Measurements from ENCODE around the gene CDCA8.
"Not testable (repeated sequence)": the region's sequence is repeated elsewhere in the genome, so short reads cannot be mapped to it uniquely, and the experiment has no call there.

Gene CDCA8

GRCh38 chr1:37731312-37732019 lies 39.1 kb downstream of the CDCA8 start:
- Histone ChIP-seq H3K27me3 (replicated peaks; ENCODE audit: control insufficient read depth, insufficient read depth, low read length) (no peaks in the 10 kb centered on the region; the same call in none of the 2 replicates), H3K36me3 (ENCODE audit: control insufficient read depth, insufficient read depth, low read length) (no peaks in the 10 kb centered on the region), H3K4me3 (replicated peaks; ENCODE audit: low read depth, low read length) (no peak overlapping the region)
- no peak for DNase-seq (ENCODE audit: extremely low read depth, insufficient read length)
- no peak for TF ChIP-seq CTCF (IDR thresholded peaks at IDR 0.05; ENCODE audit: insufficient read depth, low read length, poor library complexity, severe bottlenecking)

- no peaks in the 10 kb centered on the region for H3K36me3 ChIP-seq (ENCODE audit: control insufficient read depth, insufficient read depth, low read length)
- no peak for DNase-seq (ENCODE audit: extremely low read depth, insufficient read length)
- TF ChIP-seq CTCF (IDR thresholded peaks at IDR 0.05; ENCODE audit: insufficient read depth, low read length, poor library complexity, severe bottlenecking), result no peak
- H3K27me3 ChIP-seq (replicated peaks; ENCODE audit: control insufficient read depth, insufficient read depth, low read length), result no peaks in the 10 kb centered on the region; the same call in 1 of the 2 replicates
- no peak overlapping the region for H3K4me3 ChIP-seq (replicated peaks; ENCODE audit: low read depth, low read length)
Measured at GRCh38 chr1:37732111-37732780, 39.9 kb downstream of the CDCA8 start.

GRCh38 chr1:37734629-37735591 lies 42.6 kb downstream of the CDCA8 start:
- Histone ChIP-seq H3K36me3 (ENCODE audit: control insufficient read depth, insufficient read depth, low read length) (no peaks in the 10 kb centered on the region), H3K27me3 (replicated peaks; ENCODE audit: control insufficient read depth, insufficient read depth, low read length) (no peaks in the 10 kb centered on the region), H3K4me3 (replicated peaks; ENCODE audit: low read depth, low read length) (no peak overlapping the region)
- DNase-seq (ENCODE audit: extremely low read depth, insufficient read length), result no peak
- TF ChIP-seq CTCF (IDR thresholded peaks at IDR 0.05; ENCODE audit: insufficient read depth, low read length, poor library complexity, severe bottlenecking), result no peak

- not testable (repeated sequence) for H3K36me3 ChIP-seq (ENCODE audit: control insufficient read depth, insufficient read depth, low read length); H3K4me3 ChIP-seq (replicated peaks; ENCODE audit: low read depth, low read length); DNase-seq (ENCODE audit: extremely low read depth, insufficient read length); H3K27me3 ChIP-seq (replicated peaks; ENCODE audit: control insufficient read depth, insufficient read depth, low read length)
Measured at GRCh38 chr1:37737975-37738374, 45.7 kb downstream of the CDCA8 start.

GRCh38 chr1:37738619-37739018 lies 46.3 kb downstream of the CDCA8 start:
- not testable (repeated sequence) for H3K27me3 ChIP-seq (replicated peaks; ENCODE audit: control insufficient read depth, insufficient read depth, low read length); DNase-seq (ENCODE audit: extremely low read depth, insufficient read length)

GRCh38 chr1:37739222-37739621 lies 46.9 kb downstream of the CDCA8 start:
- DNase-seq (ENCODE audit: extremely low read depth, insufficient read length), result no peak
- no peak for TF ChIP-seq CTCF (IDR thresholded peaks at IDR 0.05; ENCODE audit: insufficient read depth, low read length, poor library complexity, severe bottlenecking)

More at GRCh38 chr1:37738619-37739018, 46.3 kb downstream of the CDCA8 start:
- not testable (repeated sequence) for H3K36me3 ChIP-seq (ENCODE audit: control insufficient read depth, insufficient read depth, low read length); H3K4me3 ChIP-seq (replicated peaks; ENCODE audit: low read depth, low read length)

More at GRCh38 chr1:37739222-37739621, 46.9 kb downstream of the CDCA8 start:
- Histone ChIP-seq H3K4me3 (replicated peaks; ENCODE audit: low read depth, low read length) (no peak overlapping the region), H3K27me3 (replicated peaks; ENCODE audit: control insufficient read depth, insufficient read depth, low read length) (no peaks in the 10 kb centered on the region), H3K36me3 (ENCODE audit: control insufficient read depth, insufficient read depth, low read length) (no peaks in the 10 kb centered on the region)
